Right atrium auricular region (tissue), 2 donors: ENCODE measurements around the gene WFIKKN2. TPM values are rescaled to one million over a fixed set of nuclear protein-coding genes. Genes with fewer than 3 reads are reported as not detected.

Source experiments
- DNase-seq: peaks from one replicate; pipeline ENCODE4 v3.0.0-alpha.2; 2019; ENCODE audit warnings: low spot score
- H3K27ac ChIP-seq, 2 donors: fragments of 200-600 bp; sonication (generic); 1 replicate in 1 of 2; 2 replicates in 1 of 2; pipeline ENCODE4 v1.5.1; 2016 to 2019
- H3K27me3 ChIP-seq, 2 donors: fragments of 200-600 bp; sonication (generic); one replicate each; pipeline versions ENCODE4 v1.5.1 to v1.6.0; 2017 to 2019
- H3K36me3 ChIP-seq: fragments of 200-600 bp; sonication (generic); one replicate; pipeline ENCODE4 v1.5.1; 2016
- H3K4me1 ChIP-seq, 2 donors: fragments of 200-600 bp; sonication (generic); one replicate each; pipeline versions ENCODE4 v1.5.1 to v1.6.0; 2017 to 2019
- H3K4me3 ChIP-seq, 2 donors: fragments of 200-600 bp; sonication (generic); 1 replicate in 1 of 2; 2 replicates in 1 of 2; pipeline ENCODE4 v1.5.1; 2017 to 2019; ENCODE audit warnings: mild to moderate bottlenecking in 1 of 2, moderate library complexity in 1 of 2
- H3K9me3 ChIP-seq, 2 donors: fragments of 200-600 bp; sonication (generic); one replicate each; pipeline ENCODE4 v1.5.1; 2019
- total RNA-seq, 2 donors: library from RNA; depleted of rRNA; stranded (reverse); fragments of >200 nt; gene quantifications; one replicate each; pipeline ENCODE4 v1.1.0, GENCODE V29; 2016
- TF ChIP-seq, protein P1 (sequence below), 2 donors: fragments of 200-600 bp; sonication (generic); IDR thresholded peaks; one replicate each; pipeline ENCODE4 v1.5.1; 2019; ENCODE audit warnings: antibody characterized with exemption in 2 of 2

WFIKKN2 gene
- total RNA-seq, 2 donors from 2014 or later = 0.26 to 0.31 TPM

DNA sequence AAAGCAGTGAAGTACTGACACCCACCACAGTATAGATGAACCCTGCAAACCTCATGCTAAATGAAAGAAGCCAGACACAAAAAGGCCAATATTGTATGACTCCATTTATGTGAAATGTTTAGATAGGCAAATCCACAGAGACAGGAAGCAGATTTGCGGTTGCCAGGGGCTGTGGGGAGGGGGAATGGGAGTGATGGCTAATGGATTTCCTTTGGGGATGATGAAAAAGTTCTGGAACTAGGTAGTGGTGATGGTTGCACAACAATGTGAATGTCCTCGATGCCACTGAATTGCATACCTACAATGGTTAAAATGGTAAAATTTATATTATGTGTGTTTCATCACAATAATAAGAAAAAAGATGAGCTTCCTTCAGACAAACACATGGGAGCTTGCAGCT is 28.4 kb upstream of the WFIKKN2 start:
- Histone ChIP-seq H3K4me1 (no peaks in the 10 kb centered on the region), H3K27me3 (no peaks in the 10 kb centered on the region), H3K4me3 (no peak overlapping the region), H3K27ac (no peak overlapping the region), H3K36me3 (no peaks in the 10 kb centered on the region), H3K9me3 (no peaks in the 10 kb centered on the region)
- no peak for DNase-seq
- TF ChIP-seq, protein P1, sequence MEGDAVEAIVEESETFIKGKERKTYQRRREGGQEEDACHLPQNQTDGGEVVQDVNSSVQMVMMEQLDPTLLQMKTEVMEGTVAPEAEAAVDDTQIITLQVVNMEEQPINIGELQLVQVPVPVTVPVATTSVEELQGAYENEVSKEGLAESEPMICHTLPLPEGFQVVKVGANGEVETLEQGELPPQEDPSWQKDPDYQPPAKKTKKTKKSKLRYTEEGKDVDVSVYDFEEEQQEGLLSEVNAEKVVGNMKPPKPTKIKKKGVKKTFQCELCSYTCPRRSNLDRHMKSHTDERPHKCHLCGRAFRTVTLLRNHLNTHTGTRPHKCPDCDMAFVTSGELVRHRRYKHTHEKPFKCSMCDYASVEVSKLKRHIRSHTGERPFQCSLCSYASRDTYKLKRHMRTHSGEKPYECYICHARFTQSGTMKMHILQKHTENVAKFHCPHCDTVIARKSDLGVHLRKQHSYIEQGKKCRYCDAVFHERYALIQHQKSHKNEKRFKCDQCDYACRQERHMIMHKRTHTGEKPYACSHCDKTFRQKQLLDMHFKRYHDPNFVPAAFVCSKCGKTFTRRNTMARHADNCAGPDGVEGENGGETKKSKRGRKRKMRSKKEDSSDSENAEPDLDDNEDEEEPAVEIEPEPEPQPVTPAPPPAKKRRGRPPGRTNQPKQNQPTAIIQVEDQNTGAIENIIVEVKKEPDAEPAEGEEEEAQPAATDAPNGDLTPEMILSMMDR (IDR thresholded peaks at IDR 0.05) = no peak

DNA sequence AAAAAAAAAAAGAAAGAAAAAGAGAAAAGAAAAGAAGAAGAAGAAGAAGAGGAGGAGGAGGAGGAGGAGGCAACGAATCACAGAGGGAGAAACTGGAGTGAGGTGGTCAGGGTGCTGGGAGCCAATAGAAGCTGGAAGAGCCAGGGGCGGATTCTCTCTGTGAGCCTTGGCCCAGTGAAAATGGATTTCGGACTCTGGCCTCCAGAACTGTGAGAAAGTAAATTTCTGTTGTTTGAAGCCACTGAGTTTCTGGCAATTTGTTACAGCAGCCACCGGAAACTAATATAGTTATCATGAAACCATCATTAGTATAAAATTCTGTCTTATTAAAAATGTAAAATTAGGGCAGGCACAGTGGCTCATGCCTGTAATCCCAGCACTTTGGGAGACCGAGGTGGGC is 27.7 kb upstream of the WFIKKN2 start:
- TF ChIP-seq, protein P1 (IDR thresholded peaks at IDR 0.05) = no peak

DNA sequence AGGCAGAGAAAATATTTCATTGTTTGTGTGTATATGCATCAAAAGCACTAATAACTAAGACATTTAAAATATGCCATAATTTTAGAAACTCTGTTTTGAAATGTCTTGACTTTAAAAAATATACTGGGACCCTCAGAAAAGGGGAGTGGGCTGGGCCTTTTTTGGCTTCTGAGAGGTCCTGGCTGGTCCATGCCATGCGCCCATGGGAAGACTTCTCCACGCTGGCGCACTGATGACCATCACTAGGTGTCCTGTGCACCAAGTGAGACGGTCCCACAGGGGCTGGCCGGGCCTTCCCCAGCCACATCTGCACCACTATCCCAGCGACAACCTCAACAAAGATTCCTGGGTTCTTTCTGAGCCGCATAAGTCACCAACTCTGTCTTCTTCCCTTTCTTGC is 27.0 kb upstream of the WFIKKN2 start:
- TF ChIP-seq, protein P1 (IDR thresholded peaks at IDR 0.05) = no peak
- no peaks in the 10 kb centered on the region for H3K4me1 ChIP-seq

More for the DNA sequence above, 27.7 kb upstream of the WFIKKN2 start:
- H3K4me1 ChIP-seq = no peaks in the 10 kb centered on the region
- no peak for DNase-seq
- no peak overlapping the region for H3K4me3 ChIP-seq
- no peaks in the 10 kb centered on the region for H3K9me3 ChIP-seq
- H3K27me3 ChIP-seq = no peaks in the 10 kb centered on the region
- H3K36me3 ChIP-seq = no peaks in the 10 kb centered on the region
- no peak overlapping the region for H3K27ac ChIP-seq

DNA sequence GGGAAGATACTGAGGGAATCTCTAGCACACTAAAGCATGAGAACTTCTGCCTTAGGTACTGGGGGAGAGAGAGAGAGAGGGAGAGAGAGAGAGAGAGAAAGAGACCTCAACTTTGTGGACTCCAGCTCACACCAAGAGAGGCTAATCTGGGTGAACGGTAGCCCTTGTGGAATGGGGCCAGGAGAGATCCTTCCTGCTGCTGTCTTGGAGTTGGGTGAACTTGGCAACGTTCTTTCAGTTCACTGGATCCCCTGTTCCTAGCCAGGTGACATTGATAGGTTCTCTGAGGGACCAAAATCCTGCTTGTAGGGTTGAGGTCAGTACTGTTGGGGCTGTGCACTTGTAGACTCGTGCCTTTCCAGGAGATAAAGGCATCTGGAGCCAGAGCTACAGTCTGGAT is 26.5 kb upstream of the WFIKKN2 start:
- no peak for DNase-seq
- H3K27ac ChIP-seq = no peak overlapping the region
- no peaks in the 10 kb centered on the region for H3K36me3 ChIP-seq
- no peaks in the 10 kb centered on the region for H3K27me3 ChIP-seq
- TF ChIP-seq, protein P1 (IDR thresholded peaks at IDR 0.05) = no peak
- H3K4me1 ChIP-seq = no peaks in the 10 kb centered on the region
- H3K4me3 ChIP-seq = no peak overlapping the region
- no peaks in the 10 kb centered on the region for H3K9me3 ChIP-seq

More for the DNA sequence above, 27.0 kb upstream of the WFIKKN2 start:
- Histone ChIP-seq H3K4me3 (no peak overlapping the region), H3K9me3 (no peaks in the 10 kb centered on the region), H3K36me3 (no peaks in the 10 kb centered on the region), H3K27ac (no peak overlapping the region), H3K27me3 (no peaks in the 10 kb centered on the region)
- no peak for DNase-seq

DNA sequence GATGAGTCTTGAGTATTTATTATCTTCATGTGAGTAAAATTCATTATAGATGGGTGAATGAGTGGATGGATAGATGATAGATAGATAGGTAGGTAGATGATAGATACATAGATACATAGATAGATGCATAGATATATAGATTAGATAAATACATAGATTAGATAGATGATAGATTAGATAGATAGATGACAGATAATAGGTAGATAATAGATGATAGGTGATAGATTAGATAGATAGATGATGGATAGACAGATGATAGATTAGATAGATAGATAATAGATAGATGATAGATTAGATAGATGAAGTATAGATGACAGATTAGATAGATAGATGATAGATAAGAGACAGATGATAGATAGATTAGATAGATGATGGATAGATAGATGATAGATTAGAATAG is 21.8 kb upstream of the WFIKKN2 start:
- Histone ChIP-seq H3K4me3 (no peak overlapping the region), H3K9me3 (no peaks in the 10 kb centered on the region)

DNA sequence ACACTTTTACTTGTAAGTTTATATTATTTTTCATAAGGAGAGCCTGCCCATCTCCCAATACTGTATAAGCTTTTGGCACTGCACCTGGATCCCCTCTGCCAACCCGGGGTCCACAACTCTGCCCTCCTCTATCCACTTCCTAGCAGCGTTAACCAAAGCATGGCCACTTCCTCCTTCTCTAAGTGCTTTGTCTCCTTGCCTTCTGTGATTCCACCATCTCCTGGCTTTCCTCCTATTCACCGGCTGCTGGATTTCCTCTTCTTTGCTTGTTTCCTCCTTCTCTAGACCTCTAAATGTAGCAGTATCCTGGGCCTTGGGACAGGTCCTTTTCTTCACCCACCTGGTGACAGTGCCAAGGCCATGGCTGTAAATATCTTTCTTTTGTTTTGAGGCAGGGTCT is 20.0 kb upstream of the WFIKKN2 start:
- TF ChIP-seq, protein P1 (IDR thresholded peaks at IDR 0.05) = no peak
- Histone ChIP-seq H3K4me3 (no peak overlapping the region), H3K36me3 (no peaks in the 10 kb centered on the region), H3K27ac (no peak overlapping the region), H3K9me3 (no peaks in the 10 kb centered on the region), H3K4me1 (no peaks in the 10 kb centered on the region), H3K27me3 (no peaks in the 10 kb centered on the region)
- DNase-seq = no peak

More for the DNA sequence above, 21.8 kb upstream of the WFIKKN2 start:
- H3K4me1 ChIP-seq = no peaks in the 10 kb centered on the region
- no peak overlapping the region for H3K27ac ChIP-seq
- H3K27me3 ChIP-seq = no peaks in the 10 kb centered on the region
- no peaks in the 10 kb centered on the region for H3K36me3 ChIP-seq
- TF ChIP-seq, protein P1 (IDR thresholded peaks at IDR 0.05) = no peak
- no peak for DNase-seq
